ENCODE results near the gene CLCN4. TPM values are rescaled to one million over a fixed set of nuclear protein-coding genes. Genes with fewer than 3 reads are reported as not detected.

The CLCN4 gene
- total RNA-seq, 2 experiments from 2014 or later, result not detected

DNA sequence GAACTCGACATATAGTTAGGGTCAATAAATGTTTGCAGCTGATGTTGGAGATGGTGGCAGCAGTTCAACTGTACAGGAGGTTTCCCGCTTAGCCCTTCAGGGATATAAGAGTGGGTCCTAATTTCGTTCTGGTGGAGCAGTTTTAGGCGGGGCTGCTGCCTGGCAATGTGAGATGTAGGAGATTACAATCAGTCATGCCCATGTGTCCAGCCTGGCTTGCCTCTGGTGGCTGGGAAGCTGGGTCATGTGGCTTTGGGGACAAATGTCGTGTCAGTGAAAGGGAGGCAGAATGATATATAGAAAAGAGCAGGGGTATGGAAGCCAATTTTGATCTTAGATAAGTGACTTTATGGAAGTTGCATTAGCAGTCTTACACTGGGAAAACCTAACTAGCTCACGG, 129.4 kb downstream of the CLCN4 start:
- CTCF ChIA-PET, result no interaction called here
- H3K27me3 Mint-ChIP-seq, result no peaks in the 10 kb centered on the region
- Histone ChIP-seq H3K4me3 (ENCODE audit: low read length) (no peak overlapping the region), H3K4me1 (ENCODE audit: insufficient read depth, low read length) (no peaks in the 10 kb centered on the region), H3K27me3 (ENCODE audit: control insufficient read depth in 1 of 2, insufficient read depth in 2 of 2, low read length in 2 of 2) (no peaks in the 10 kb centered on the region), H3K36me3 (ENCODE audit: insufficient read depth, low read length) (no peaks in the 10 kb centered on the region), H3K27ac (ENCODE audit: low read depth in 1 of 2, low read length in 2 of 2) (no peak overlapping the region), H3K9me3 (ENCODE audit: control insufficient read depth in 1 of 2, insufficient read depth in 1 of 2, low read length in 2 of 2) (no peaks in the 10 kb centered on the region)
- H3K9me3 Mint-ChIP-seq, result no peaks in the 10 kb centered on the region
- H3K4me1 Mint-ChIP-seq (ENCODE audit: low read depth), result no peaks in the 10 kb centered on the region
- DNase-seq (no peak), ATAC-seq (ENCODE audit: poor library complexity) (no peak)
- POLR2A ChIA-PET, result no interaction called here
- H3K36me3 Mint-ChIP-seq (ENCODE audit: low read depth), result no peaks in the 10 kb centered on the region
- TF ChIP-seq, protein P1, sequence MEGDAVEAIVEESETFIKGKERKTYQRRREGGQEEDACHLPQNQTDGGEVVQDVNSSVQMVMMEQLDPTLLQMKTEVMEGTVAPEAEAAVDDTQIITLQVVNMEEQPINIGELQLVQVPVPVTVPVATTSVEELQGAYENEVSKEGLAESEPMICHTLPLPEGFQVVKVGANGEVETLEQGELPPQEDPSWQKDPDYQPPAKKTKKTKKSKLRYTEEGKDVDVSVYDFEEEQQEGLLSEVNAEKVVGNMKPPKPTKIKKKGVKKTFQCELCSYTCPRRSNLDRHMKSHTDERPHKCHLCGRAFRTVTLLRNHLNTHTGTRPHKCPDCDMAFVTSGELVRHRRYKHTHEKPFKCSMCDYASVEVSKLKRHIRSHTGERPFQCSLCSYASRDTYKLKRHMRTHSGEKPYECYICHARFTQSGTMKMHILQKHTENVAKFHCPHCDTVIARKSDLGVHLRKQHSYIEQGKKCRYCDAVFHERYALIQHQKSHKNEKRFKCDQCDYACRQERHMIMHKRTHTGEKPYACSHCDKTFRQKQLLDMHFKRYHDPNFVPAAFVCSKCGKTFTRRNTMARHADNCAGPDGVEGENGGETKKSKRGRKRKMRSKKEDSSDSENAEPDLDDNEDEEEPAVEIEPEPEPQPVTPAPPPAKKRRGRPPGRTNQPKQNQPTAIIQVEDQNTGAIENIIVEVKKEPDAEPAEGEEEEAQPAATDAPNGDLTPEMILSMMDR (IDR thresholded peaks at IDR 0.05), result no peak
- intact Hi-C loops (cut with DNase I, micrococcal nuclease), result no loop called here
- no peak overlapping the region for H3K4me3 Mint-ChIP-seq
- H3K27ac Mint-ChIP-seq, result no peak overlapping the region

Other genes with a start within 250 kb of the CLCN4 start
- not detected for gene CLDN34, start 189.6 kb upstream of the CLCN4 start, total RNA-seq

Data from CD4-positive, alpha-beta T cell (primary cell).